Measurements from ENCODE around the gene KLF6.

DNA sequence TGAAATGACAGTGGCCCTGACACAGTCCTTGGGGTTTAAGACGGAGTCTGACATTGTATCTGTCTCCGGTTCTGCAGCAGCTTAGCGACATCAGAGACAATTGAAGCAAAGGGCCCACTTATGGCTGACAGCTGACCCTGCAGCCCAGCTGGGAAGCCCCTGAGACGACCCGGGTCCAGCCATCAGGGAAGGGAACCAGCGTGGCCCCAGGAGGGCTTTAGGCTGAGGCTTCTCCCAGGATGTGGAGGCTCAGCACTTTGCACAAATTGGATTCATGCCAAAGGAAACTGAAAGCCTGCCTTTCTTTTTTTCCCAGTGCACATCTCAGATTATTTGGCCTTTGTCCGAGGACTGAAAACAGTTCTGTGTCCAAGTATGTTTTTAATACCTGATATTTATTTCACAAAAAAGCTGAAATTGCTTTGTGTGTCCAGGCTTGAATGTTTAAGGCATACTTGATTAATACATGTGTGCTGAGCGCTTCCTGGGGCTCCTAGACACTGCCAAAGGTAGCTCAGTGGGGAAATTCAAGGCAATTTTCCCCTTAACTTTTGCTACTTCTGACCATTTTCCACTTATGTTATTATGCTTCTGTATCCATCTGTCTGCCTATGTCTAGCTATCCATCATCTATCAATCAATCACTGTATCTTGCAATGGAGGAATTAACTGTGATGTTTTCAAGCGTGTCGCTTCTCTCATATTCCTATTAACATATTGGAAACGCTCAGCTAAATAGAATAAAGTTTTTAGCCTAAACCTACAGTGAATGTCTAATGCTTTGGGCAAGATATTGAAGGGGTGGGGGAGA, 34.8 kb downstream of the KLF6 start:
- TF ChIP-seq SPI1 (IDR thresholded peaks at IDR 0.05; ENCODE audit: low read depth, low read length) (no peak), POLR2AphosphoS5 (IDR thresholded peaks at IDR 0.05; ENCODE audit: low read depth, low read length) (no peak), POLR2A (IDR thresholded peaks at IDR 0.05; ENCODE audit: low read depth, low read length) (no peak), POU2F2 (IDR thresholded peaks at IDR 0.05; ENCODE audit: low read depth, low read length) (no peak)
